HepG2 (cell line): ENCODE measurements around the gene MADD.
"Not testable (repeated sequence)": the region's sequence is repeated elsewhere in the genome, so short reads cannot be mapped to it uniquely, and the experiment has no call there.

Source experiments
- GFI1 ChIP-seq: sonication (generic); formaldehyde crosslinking; IDR thresholded peaks from 2 replicates; pipeline ENCODE4 v1.5.0; 2020; ENCODE audit warnings: missing genetic modification reagents, mild to moderate bottlenecking, borderline replicate concordance
- NR2C2 ChIP-seq: sonication (generic); formaldehyde crosslinking; IDR thresholded peaks from 2 replicates; pipeline ENCODE4 v1.4.0; 2020; ENCODE audit warnings: missing genetic modification reagents, mild to moderate bottlenecking, moderate library complexity, borderline replicate concordance
- POLR2A ChIP-seq, 2 experiments: IDR thresholded peaks; 2 replicates each; pipeline ENCODE4 v1.6.1; 2011; ENCODE audit warnings: low read depth in 2 of 2, low read length in 2 of 2, mild to moderate bottlenecking in 1 of 2, moderate library complexity in 1 of 2; ENCODE audit not compliant: insufficient read depth in 1 of 2
- RBM22 ChIP-seq: fragments of 200-400 bp; formaldehyde crosslinking; optimal IDR thresholded peaks from 2 replicates; pipeline ENCODE3; 2017; ENCODE audit warnings: mild to moderate bottlenecking, low read length, moderate library complexity
- ZFP36 ChIP-seq: fragments of 150-350 bp; IDR thresholded peaks from 2 replicates; pipeline ENCODE4 v1.6.1; 2018; ENCODE audit warnings: borderline replicate concordance, low read length, low read depth; ENCODE audit not compliant: partially characterized antibody
- ZSCAN30 ChIP-seq: sonication (generic); formaldehyde crosslinking; IDR thresholded peaks from 2 replicates; pipeline ENCODE4 v1.5.0; 2020; ENCODE audit warnings: mild to moderate bottlenecking, missing genetic modification reagents
- TF ChIP-seq, protein P1 (sequence below): sonication (generic); formaldehyde crosslinking; IDR thresholded peaks from 2 replicates; pipeline ENCODE4 v1.5.0; 2020; ENCODE audit warnings: mild to moderate bottlenecking, missing genetic modification reagents, moderate library complexity
- TF ChIP-seq, protein P2 (sequence below): sonication (generic); formaldehyde crosslinking; IDR thresholded peaks from 2 replicates; pipeline ENCODE4 v1.4.0; 2020; ENCODE audit warnings: missing genetic modification reagents
- TF ChIP-seq, protein P3 (sequence below): sonication (generic); formaldehyde crosslinking; IDR thresholded peaks from 2 replicates; pipeline ENCODE4 v1.9.0; 2021; ENCODE audit warnings: missing genetic modification reagents, borderline replicate concordance
- TF ChIP-seq, protein P4 (sequence below): sonication (generic); formaldehyde crosslinking; IDR thresholded peaks from 2 replicates; pipeline ENCODE4 v1.4.0; 2020; ENCODE audit warnings: mild to moderate bottlenecking, missing genetic modification reagents
- TF ChIP-seq, protein P5 (sequence below): sonication (generic); formaldehyde crosslinking; conservative IDR thresholded peaks from 2 replicates; pipeline ENCODE4 v1.4.0; 2020; ENCODE audit warnings: missing genetic modification reagents
- TF ChIP-seq, protein P6 (sequence below): sonication (generic); formaldehyde crosslinking; IDR thresholded peaks from 2 replicates; pipeline ENCODE4 v1.8.1; 2023; ENCODE audit warnings: mild to moderate bottlenecking, moderate library complexity, missing genetic modification reagents

DNA sequence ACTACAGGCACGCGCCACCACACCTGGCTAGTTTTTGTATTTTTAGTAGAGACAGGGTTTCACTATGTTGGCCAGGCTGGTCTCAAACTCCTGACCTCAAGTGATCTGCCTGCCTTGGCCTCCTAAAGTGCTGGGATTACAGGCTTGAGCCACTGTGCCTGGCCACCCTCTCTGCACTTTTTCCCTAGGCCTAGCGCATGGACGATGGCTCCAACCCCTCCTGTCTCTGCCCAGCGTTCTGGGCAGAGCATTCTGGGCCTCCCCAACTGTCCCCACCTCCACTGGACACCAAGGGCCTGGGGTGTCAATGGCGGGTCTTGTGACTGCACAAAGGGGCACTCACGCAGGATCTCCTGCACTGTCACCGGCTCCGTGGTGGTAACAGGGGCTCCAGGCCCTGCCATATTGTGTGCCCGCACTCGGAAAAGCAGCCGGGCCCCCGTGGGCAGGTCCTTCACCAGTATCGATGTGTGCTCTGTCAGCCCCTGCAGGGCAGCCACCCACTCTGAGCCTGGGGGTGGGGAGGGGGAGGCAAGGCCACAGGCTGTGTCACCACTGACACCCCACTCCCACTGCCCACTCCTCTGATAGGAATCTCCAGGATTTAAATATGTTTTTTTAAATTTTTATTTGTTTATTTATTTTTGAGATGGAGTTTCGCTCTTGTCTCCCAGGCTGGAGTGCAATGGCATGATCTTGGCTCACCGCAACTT, 64.9 kb downstream of the MADD start:
- not testable (repeated sequence) for TF ChIP-seq RBM22; POLR2A (IDR thresholded peaks at IDR 0.05; ENCODE audit: insufficient read depth in 1 of 2, low read depth in 2 of 2, low read length in 2 of 2); ZSCAN30; GFI1 (CRISPR knock-in tag); NR2C2 (CRISPR knock-in tag); ZFP36
- TF ChIP-seq, protein P1, sequence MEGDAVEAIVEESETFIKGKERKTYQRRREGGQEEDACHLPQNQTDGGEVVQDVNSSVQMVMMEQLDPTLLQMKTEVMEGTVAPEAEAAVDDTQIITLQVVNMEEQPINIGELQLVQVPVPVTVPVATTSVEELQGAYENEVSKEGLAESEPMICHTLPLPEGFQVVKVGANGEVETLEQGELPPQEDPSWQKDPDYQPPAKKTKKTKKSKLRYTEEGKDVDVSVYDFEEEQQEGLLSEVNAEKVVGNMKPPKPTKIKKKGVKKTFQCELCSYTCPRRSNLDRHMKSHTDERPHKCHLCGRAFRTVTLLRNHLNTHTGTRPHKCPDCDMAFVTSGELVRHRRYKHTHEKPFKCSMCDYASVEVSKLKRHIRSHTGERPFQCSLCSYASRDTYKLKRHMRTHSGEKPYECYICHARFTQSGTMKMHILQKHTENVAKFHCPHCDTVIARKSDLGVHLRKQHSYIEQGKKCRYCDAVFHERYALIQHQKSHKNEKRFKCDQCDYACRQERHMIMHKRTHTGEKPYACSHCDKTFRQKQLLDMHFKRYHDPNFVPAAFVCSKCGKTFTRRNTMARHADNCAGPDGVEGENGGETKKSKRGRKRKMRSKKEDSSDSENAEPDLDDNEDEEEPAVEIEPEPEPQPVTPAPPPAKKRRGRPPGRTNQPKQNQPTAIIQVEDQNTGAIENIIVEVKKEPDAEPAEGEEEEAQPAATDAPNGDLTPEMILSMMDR (CRISPR knock-in tag): not testable (repeated sequence)
- TF ChIP-seq, protein P2, sequence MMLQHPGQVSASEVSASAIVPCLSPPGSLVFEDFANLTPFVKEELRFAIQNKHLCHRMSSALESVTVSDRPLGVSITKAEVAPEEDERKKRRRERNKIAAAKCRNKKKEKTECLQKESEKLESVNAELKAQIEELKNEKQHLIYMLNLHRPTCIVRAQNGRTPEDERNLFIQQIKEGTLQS: not testable (repeated sequence)
- TF ChIP-seq, protein P3, sequence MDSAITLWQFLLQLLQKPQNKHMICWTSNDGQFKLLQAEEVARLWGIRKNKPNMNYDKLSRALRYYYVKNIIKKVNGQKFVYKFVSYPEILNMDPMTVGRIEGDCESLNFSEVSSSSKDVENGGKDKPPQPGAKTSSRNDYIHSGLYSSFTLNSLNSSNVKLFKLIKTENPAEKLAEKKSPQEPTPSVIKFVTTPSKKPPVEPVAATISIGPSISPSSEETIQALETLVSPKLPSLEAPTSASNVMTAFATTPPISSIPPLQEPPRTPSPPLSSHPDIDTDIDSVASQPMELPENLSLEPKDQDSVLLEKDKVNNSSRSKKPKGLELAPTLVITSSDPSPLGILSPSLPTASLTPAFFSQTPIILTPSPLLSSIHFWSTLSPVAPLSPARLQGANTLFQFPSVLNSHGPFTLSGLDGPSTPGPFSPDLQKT (CRISPR knock-in tag): not testable (repeated sequence)
- TF ChIP-seq, protein P4, sequence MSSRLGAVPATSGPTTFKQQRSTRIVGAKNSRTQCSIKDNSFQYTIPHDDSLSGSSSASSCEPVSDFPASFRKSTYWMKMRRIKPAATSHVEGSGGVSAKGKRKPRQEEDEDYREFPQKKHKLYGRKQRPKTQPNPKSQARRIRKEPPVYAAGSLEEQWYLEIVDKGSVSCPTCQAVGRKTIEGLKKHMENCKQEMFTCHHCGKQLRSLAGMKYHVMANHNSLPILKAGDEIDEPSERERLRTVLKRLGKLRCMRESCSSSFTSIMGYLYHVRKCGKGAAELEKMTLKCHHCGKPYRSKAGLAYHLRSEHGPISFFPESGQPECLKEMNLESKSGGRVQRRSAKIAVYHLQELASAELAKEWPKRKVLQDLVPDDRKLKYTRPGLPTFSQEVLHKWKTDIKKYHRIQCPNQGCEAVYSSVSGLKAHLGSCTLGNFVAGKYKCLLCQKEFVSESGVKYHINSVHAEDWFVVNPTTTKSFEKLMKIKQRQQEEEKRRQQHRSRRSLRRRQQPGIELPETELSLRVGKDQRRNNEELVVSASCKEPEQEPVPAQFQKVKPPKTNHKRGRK (CRISPR knock-in tag): not testable (repeated sequence)
- TF ChIP-seq, protein P5, sequence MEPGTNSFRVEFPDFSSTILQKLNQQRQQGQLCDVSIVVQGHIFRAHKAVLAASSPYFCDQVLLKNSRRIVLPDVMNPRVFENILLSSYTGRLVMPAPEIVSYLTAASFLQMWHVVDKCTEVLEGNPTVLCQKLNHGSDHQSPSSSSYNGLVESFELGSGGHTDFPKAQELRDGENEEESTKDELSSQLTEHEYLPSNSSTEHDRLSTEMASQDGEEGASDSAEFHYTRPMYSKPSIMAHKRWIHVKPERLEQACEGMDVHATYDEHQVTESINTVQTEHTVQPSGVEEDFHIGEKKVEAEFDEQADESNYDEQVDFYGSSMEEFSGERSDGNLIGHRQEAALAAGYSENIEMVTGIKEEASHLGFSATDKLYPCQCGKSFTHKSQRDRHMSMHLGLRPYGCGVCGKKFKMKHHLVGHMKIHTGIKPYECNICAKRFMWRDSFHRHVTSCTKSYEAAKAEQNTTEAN (CRISPR knock-in tag): not testable (repeated sequence)
- TF ChIP-seq, protein P6, sequence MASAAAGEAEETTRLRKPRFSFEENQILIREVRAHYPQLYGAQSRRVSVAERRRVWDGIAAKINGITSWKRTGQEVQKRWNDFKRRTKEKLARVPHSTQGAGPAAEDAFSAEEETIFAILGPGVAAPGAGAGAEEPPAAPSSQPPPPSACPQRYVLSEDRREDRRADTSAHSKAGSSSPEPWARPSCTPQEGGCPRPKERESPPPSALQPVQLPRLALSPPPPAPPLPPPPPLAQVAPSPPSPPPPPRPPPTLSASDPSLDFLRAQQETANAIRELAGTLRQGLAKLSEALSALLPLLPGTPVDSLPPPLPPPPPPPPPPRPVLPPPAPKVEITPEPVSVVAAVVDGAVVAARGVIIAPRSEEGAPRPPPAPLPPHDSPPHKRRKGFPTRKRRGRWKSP (CRISPR knock-in tag): not testable (repeated sequence)
